ENCODE results near the gene GPR35.

The GPR35 gene

DNA sequence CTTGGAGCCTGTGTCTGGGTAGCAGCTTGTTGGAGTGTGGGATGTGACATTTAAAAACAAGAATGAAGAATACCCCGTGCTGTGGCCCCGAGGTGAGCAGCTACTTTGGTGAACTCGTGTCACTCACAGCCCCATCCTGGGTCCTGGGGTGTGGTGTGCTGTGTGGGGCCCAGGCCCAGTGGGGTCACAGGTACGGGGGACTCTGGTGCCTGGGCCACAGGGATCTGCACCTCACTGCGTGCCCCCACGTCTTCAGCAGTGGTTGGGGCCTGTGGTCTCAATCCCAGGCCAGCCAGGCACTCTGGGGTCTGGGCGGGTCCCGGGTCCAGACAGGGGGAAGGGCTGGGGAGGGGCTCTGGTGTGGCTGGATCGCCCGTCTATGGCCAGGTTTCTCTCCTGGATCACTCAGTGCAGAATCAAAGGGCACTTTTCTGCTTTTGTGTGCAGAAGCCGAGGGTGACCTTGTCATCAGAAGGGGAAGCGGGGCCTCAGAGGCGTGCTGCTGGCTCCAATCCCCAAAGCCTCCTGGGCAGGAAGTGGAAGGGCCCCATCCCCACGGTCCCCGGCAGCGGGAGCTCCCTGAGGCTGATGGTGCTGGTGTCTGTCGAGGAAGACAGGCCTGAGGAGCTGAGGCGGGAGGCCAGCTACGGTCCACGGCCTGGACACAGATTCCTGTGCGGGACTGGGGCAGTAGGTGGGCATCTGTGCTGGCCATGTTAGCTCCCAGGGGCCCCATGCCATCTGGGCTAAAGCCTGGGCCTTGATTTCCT, 1.4 kb downstream of the GPR35 start:
- no peak for DNase-seq

DNA sequence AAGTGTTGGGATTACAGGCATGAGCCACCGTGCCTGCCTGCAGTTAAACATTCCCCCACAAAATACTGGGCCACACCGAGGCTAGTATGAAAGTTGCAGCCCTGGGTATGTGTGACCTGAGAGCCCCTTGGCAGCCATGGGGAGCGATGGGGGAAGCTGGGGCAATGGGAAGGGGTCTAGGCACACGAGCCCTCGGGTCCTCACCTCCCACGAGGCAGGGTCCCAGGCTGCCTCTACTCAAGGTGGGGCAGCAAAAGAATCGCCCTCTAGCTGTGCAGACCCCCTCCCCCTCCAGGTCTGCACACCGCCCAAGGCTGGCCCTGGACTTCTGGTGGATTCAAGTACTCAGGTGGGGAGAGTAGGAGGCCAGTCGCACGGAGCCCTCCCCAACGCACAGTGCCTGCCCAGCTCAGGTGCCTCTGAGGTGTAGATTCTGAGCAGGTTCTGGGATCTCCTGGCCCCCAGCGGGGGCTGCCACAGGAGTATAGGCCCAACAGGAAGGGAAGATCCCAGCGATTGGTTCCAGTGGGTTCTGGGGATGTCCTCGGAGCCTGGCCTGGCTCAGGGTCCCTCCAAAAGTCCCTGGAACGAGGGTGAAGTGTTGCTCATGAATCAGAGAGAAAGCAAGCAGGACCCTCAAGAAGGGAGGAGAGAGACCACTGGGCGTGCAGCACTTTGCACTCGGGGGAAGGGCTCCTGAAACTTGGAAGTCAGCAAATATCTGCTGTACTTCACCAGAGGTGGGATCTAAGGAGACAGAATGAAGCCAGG, 2.6 kb downstream of the GPR35 start:
- no peak for DNase-seq

DNA sequence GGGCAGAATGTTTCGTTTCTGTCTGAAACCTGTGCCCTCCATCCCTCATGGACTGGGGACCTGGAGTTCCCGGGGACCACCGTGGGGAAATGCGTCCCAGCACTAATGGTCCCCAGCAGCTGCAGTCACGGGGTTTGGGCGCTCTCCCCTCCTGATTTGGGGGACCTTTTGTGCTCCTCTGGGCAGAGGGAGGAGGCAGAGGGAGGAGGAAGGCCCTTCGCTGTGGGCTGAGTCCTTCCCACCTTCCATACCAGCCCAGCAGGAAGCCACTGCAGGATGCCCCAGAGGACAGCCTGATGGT, 3.2 kb downstream of the GPR35 start:
- DNase-seq, result no peak

DNA sequence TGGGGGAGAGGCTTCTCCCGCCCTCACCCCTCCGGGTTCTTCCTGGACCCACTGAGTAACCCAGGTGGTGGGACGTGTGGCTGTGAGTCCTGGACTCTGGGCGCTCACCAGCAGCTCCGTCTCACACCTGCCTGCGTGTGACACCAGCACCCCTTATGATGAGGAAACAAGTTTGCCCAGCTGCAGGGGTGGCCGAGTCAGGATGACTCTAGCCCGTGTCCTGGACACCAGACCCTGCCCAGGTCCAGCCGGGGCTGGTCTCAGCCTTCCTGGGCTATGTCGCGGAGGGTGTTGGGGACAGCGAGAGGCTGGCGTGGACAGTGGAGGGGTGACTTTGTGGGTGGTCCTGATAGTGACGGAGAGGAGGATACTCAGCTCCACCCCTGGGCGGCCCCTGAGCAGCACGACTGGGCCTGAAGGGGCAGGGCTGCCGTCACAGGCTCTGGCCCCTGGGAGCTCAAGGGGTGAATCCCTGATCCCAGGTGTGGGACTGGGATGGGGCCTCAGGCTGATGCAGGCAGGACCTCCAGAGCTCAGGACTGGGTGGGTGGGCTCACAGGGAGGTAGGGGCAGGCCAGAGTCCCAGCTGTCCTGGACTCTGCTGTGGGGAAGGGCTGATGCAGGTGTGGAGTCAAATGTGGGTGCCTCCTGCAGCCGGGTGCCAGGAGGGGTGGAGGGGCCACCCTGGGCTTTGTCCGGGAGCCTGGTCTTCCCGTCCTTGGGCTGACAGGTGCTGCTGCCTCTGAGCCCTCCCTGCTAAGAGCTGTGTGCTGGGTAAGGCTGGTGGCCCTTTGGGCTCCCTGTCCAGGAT, 3.7 kb downstream of the GPR35 start:
- no peak for DNase-seq

DNA sequence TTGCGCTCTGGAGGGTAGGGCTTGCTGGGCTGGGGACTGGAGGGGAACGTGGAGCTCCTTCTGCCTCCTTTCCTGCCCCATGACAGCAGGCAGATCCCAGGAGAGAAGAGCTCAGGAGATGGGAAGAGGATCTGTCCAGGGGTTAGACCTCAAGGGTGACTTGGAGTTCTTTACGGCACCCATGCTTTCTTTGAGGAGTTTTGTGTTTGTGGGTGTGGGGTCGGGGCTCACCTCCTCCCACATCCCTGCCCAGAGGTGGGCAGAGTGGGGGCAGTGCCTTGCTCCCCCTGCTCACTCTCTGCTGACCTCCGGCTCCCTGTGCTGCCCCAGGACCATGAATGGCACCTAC, 4.3 kb downstream of the GPR35 start:
- no peak for DNase-seq

DNA sequence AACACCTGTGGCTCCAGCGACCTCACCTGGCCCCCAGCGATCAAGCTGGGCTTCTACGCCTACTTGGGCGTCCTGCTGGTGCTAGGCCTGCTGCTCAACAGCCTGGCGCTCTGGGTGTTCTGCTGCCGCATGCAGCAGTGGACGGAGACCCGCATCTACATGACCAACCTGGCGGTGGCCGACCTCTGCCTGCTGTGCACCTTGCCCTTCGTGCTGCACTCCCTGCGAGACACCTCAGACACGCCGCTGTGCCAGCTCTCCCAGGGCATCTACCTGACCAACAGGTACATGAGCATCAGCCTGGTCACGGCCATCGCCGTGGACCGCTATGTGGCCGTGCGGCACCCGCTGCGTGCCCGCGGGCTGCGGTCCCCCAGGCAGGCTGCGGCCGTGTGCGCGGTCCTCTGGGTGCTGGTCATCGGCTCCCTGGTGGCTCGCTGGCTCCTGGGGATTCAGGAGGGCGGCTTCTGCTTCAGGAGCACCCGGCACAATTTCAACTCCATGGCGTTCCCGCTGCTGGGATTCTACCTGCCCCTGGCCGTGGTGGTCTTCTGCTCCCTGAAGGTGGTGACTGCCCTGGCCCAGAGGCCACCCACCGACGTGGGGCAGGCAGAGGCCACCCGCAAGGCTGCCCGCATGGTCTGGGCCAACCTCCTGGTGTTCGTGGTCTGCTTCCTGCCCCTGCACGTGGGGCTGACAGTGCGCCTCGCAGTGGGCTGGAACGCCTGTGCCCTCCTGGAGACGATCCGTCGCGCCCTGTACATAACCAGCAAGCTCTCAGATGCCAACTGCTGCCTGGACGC, 4.9 kb downstream of the GPR35 start:
- no peak for DNase-seq

DNA sequence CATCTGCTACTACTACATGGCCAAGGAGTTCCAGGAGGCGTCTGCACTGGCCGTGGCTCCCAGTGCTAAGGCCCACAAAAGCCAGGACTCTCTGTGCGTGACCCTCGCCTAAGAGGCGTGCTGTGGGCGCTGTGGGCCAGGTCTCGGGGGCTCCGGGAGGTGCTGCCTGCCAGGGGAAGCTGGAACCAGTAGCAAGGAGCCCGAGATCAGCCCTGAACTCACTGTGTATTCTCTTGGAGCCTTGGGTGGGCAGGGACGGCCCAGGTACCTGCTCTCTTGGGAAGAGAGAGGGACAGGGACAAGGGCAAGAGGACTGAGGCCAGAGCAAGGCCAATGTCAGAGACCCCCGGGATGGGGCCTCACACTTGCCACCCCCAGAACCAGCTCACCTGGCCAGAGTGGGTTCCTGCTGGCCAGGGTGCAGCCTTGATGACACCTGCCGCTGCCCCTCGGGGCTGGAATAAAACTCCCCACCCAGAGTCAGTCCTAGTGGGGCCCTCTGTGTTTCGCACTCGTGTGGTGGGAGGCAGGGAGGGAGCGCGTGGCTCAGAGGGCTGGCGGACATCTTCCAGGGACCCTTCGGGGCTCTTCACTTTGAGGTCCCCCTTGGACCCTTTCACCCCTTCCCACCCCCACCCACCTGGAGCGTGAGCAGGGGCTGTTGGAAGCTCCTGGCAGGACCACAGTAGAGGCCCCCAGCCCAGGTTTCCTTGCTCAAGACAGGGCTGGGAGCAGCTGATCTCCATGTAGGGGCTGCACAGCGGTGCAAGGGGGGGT, 5.7 kb downstream of the GPR35 start:
- DNase-seq, result no peak

DNA sequence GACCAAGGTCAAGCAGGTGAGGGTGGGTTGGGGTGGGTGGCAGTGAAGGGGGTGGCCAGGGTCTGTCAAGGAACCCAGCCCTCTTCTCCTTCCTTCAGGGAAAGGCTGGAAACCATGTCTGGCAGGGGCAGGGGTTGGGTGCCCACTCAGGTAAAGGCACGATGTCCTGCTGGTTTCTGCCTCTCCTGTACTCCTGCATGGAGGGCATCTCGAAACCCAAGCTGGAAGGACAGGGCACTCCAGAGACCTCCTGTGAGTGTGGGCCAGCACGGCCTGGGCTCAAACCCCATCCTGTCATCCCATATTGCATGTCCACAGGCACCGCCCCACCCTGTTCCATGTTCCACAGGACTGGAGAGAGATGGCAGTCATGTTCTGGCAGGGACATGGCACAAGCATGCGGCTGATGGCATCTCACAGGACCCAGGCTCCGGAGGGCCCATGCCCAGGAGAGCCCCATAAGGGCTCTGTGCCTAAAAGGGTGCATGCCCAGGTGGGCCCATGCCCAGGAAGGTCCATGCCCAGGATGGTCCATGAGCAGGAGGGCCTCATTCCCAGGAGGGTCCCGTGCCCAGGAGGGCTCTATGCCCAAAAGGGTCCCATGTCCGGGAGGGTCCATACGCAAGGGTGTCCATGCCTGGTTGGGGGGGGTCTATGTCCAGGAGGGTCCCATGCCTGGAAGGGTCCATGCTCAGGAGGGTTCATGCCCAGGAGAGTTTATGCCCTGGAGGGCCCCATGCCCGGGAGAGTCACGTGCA, 6.4 kb downstream of the GPR35 start:
- DNase-seq, result no peak

DNA sequence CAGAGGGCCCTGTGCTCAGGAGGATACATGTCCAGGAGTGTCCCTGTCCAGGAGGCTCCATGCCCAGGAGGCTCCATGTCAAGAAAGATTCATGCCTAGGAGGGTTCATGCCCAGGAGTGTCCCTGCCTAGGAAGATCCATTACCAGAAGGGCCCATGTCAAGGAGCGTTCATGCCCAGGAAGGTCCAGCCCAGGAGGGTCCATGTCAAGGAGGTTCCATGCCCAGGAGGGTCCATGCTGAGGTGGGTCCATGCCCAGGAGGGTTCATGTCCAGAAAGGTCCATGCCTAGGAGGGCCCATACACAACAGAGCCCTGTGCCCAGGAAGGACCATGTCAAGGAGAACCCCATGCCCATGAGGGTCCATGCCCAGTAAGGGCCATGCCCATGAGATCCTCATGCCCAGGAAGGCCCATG, 7.0 kb downstream of the GPR35 start:
- no peak for DNase-seq

DNA sequence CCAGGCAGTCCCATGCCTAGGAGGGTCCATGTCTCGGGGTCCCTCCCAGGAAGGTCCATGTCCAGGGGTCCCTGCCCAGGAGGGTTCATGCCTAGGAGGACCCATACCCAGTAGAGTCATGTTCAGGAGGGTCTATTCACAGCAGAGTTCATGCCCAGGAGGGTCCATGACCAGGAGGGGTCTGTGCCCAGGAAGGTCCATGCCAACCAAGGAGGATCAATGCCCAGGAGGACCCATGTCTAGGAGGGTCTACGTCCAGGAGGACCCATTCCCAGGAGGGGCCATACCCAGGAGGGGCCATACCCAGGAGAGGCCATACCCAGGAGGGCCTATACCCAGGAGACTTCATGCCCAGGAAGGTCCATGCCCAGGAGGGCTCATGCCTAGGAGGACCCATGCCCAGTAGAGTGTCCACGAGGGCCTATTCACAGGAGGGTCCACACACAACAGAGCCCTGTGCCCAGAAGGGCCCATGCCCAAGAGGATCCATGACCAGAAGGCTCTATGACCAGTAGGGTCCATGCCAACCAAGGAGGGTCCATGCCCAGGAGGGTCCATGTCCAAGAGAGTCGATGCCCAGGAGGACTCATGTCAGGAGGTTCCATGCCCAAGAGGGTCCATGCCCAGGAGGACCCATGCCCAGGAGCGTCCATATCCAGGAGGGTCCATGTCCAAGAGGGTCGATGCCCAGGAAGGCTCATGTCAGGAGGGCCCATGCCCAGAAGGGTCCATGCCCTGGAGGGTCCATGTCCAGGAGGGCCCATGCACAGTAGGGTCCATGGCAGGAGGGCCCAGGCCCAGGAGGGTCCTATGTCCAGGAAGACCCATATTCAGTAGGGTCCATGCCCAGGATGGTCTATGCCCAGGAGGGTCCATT, 10.1 kb downstream of the GPR35 start:
- DNase-seq, result no peak

DNA sequence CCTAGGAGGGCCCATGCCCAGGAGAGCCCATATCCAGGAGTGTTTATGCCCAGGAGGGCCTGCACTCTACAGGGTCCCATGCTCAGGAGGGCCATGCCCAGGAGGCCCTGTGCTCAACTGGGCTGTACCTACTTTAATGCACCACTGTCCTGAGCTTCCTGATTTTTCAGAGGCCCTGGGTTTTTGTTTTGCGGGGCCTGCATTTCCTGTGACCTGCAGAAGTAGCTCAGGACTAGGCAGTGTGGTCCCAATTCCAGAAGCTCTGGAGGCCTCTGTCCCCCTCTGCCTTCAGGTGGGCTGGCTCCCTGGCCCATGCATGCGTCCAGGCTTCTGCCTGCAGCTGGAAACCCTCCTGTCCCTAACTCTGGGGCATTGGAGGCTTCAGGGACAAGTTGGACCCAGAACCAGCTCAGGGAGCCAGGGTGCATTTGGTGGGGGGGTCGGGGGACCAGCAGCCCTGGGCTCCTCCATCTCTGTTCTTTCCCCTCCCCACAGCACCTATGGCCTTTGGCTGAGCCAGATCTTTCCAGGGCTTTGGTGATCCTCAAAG, 10.8 kb downstream of the GPR35 start:
- no peak for DNase-seq

DNA sequence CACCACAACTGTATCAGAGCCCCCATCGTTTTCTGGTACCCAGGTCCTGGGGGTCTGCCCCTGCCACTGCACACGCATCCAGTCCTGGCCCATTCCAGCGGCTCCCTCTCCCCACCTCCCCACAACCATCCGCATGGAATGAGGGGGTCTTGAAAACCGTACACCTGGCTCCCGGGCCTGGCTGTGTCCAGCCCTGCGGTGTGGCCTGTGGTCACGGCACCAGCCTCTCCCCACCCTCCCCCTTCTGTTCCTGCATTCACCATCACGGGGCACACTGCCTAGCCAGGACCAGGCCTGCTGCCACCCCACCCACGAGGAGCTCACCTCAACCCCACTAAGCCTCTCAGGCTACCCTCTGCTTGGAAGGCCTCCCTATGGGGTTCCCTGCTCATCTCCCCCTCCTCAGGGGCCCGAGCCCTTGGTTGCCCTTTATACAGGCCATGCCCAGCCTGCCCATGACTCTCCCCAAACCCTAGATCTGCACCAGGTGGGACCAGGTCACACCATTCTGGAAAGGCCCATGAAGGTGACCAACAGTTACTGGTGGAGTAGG, 11.4 kb downstream of the GPR35 start:
- DNase-seq, result no peak

DNA sequence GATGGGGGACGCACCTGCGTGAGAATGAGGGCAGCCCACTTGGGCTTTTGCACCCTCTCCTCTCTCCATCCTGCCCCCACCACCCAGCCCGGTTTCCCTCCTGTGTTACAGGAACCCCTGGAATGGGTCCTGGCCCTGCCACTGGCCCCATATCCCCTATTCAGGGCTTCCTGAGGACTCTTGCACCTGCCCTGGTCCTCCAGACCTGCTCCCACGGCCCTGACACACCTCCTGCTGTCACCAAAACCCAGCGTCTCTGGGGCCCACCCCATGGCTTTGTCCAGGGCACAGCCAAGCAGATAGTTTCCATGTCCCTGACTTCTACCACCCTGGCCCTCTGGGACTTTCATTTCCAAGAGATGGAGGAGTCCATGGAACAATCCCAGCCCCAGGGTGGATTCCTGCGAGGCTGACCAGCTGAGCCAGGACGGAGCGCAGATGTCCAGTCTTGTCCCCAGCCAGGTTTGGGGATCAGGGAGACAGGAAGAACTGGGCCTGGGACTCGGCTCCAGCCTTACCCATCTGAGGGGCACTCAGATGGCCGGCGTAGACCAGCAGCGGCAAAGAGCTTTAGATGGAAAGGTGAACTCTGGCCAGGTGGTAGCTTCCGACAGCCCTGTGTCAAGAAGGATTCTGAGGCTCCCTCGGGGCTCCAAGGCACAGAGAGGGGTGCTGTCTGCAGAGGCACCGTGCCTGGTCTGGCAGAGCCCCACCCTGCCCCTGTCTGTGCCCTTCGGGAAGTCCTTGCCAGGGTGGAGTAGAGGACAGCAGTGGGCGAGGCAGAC, 12.0 kb downstream of the GPR35 start:
- no peak for DNase-seq

DNA sequence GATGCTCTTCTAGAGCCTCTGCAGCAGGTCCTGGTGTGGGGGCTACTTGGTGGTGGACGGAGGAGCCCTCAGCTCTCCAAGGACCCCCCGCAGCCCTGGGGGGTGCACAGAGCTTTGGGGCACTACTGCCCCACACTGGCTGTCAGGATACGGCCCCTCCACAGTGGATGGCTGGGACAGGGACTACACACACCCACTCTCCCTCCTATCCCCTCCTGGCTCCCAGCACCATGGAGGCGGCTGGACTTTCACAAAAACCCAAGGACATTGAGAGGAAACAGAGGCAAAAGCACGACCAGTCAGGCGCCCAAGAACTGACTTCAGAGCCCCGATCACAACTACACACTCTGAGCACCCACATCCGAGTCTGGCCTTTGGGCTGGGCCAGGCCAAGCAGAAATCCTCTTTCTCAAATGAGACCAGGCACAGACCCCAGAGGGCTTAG, 12.6 kb downstream of the GPR35 start:
- DNase-seq, result no peak

DNA sequence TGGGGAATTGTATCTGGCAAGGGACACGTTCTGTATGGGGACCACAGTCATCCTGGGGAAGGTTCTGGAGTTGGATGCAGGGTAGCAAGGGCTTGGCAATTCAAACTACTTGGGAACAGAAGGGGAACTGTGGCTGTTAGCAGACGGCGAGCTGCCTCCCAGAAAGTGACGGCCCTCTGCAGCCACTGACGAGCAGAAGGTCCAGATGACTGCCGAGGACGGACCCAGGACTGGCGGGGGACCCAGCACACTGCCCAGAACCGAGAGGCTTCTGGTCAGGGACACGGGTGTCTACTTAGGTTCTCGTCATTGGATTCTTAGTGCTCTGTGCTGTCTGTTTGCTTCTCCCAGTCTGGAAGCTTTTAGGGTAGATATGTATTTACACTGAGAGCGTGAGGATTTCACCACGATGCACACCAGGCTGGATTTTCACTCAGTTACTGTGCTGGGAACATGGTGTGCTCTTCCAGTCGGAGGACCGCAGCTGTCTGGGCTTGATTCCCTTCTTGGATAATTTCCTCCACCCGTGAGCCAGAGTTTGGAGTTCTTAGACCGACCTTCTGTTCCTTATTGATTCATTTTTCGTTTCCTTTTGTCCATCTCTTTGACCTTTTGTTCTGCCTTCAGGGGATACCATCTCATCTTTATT, 13.4 kb downstream of the GPR35 start:
- DNase-seq, result no peak

DNA sequence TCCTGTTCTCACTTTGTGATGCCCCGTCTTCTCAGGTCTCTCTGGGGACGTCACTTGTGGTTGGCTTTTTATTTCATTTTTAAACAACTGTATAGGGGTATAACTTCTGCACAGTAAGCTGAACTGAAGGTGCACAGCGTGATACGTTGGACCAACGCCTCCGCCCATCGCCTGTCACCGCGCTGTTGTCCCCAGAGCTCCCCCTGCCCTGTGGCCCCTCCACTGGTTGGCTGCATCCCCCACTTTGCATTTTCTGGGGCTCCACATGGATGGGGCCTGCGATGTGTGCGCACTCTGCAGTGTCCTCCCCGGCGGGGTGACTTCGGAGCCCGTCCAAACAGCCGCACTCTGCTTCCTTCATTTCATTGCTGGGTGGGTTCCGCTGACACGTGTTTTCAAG, 14.3 kb downstream of the GPR35 start:
- no peak for DNase-seq

DNA sequence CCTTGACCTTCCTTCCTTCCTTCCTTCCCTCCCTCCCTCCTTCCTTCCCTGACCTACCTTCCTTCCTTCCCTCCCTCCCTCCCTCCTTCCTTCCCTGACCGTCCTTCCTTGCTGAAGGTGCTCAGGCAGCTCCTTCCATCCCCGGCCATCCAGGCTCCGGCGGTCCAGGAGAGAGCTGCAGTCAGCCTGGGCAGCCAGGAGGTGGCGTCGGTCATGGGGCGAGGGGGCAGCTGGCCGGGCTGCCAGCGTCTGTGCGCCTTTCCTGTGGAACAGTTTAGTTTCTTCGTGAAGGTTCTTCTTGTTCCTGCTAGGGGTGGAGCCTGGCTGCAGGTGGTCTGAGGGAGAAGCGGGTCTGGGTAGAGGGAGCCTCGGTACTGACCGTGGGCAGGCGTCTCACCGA, 15.7 kb downstream of the GPR35 start:
- DNase-seq, result no peak

DNA sequence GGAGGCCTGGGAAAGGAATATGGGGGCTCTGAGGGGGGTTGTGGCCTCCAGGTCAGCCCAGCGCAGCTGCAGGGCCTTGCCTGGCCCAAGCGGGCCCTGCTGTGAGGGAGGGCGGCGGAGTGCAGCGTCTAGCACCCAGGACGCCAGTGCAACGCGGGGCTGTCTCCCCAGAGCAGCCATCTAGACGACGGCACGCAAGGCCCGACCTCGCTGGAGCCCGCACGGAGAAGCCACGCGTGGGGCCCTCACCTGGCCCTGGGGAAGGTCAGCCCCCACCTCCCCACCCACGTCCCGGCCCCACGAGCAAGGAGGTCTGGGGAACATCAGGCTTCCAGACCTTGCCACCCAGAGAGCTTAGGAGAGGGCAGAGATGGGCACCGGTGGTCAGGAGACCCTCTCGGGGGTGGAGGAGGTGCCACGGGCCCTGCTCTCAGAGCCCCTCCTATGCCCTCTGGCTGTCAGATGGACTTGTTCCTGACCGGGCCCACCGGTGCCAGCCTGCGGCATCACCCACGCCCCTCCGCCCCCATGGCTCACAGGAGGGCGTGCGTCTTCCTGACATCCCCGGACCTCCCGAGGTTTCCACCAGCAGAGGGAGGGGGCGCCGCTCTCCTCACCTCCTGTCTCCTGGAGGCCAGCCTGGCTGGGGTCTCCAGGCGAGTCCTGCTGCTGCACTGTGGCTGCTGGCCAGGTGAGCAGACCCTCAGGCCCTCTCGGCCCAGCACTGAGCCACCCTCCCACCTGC, 17.0 kb downstream of the GPR35 start:
- DNase-seq, result no peak

Data from NCI-H1436 (cell line).